HG03457 (cell line): ENCODE measurements around the gene FLOT2.
"Not testable (repeated sequence)": the region's sequence is repeated elsewhere in the genome, so short reads cannot be mapped to it uniquely, and the experiment has no call there.

Source experiments
- ATAC-seq: cut with Tn5 transposase; IDR thresholded peaks from one replicate; pipeline ENCODE4 v1.9.1; 2021; ENCODE audit warnings: moderate number of reproducible peaks; ENCODE audit not compliant: unreplicated experiment

The FLOT2 gene

GRCh38 chr17:28917029-28917428 is 19.5 kb upstream of the FLOT2 start:
- ATAC-seq, result no peak

- ATAC-seq, result no peak
Observed at GRCh38 chr17:28916302-28916934, 18.9 kb upstream of the FLOT2 start.

- no peak for ATAC-seq
Observed at GRCh38 chr17:28912938-28913333, 15.4 kb upstream of the FLOT2 start.

GRCh38 chr17:28912281-28912937 is 14.9 kb upstream of the FLOT2 start:
- no peak for ATAC-seq

- no peak for ATAC-seq
Observed at GRCh38 chr17:28911411-28912045, 14.0 kb upstream of the FLOT2 start.

GRCh38 chr17:28910534-28910933 is 13.0 kb upstream of the FLOT2 start:
- no peak for ATAC-seq

GRCh38 chr17:28908640-28909167 is 11.2 kb upstream of the FLOT2 start:
- ATAC-seq, result no peak

GRCh38 chr17:28907709-28908475 is 10.4 kb upstream of the FLOT2 start:
- ATAC-seq, result no peak

GRCh38 chr17:28906706-28907438 is 9.3 kb upstream of the FLOT2 start:
- ATAC-seq, result no peak

- ATAC-seq, result no peak
Observed at GRCh38 chr17:28906276-28906675, 8.7 kb upstream of the FLOT2 start.

GRCh38 chr17:28904800-28905199 is 7.3 kb upstream of the FLOT2 start:
- no peak for ATAC-seq

GRCh38 chr17:28903546-28903841 is 6.0 kb upstream of the FLOT2 start:
- not testable (repeated sequence) for ATAC-seq

- peak; percentile 74 for ATAC-seq
Observed at GRCh38 chr17:28902819-28903545, 5.4 kb upstream of the FLOT2 start, which contains the start of gene DHRS13. TSS of gene DHRS13 (minus strand) at chr17:28903079. CDS start at chr17:28902944, 135 bp downstream.

GRCh38 chr17:28901866-28902818 is 4.6 kb upstream of the FLOT2 start:
- ATAC-seq, result peak; percentile 11

GRCh38 chr17:28900986-28901726 is 3.6 kb upstream of the FLOT2 start:
- no peak for ATAC-seq

- ATAC-seq, result no peak
Observed at GRCh38 chr17:28899212-28899815, 1.8 kb upstream of the FLOT2 start.

GRCh38 chr17:28898527-28898955 is 1.0 kb upstream of the FLOT2 start:
- ATAC-seq, result no peak
